HG03103 (cell line): ENCODE results near the gene PCBD1.

Source experiments
- ATAC-seq: cut with Tn5 transposase; IDR thresholded peaks from one replicate; pipeline ENCODE4 v1.9.1; 2021; ENCODE audit warnings: low read depth; ENCODE audit not compliant: unreplicated experiment

The PCBD1 gene

DNA sequence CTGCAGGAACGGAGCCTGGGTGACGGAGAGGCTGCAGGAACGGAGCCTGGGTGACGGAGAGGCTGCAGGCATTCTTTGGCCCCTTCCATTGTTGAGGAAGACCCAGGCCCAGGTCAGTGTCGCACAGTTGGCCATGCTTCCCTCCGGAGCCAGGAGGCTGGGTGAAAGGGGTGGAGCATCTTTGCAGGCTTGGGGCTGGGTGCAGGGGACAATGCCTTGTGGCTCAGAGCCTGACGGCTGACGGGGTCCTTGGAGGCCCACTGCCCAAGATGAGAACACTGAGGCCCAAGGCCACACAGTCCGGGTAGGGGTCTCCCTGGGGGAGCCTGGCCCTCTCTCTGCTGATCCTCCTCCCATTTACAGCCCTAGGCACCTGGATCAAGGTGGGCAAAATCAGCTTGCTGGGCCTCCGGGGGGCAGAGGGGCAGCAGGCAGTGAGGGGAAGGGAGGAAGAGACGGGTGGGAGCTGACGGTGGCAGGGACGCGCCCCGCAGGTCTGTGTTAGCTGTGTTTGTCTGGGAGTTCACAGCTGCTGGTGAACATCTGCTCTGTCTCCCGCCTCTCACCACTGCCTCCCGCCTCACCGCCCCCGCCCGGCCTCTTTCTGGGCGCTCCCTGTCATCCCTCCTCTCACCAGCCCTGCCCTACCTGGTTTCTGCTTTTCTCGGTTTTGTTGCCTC, 30.6 kb upstream of the PCBD1 start:
- ATAC-seq: no peak

- ATAC-seq: no peak
Measured at GRCh38 chr10:70917635-70918034, 29.3 kb upstream of the PCBD1 start.

- ATAC-seq: no peak
Measured at GRCh38 chr10:70917226-70917625, 28.9 kb upstream of the PCBD1 start.

DNA sequence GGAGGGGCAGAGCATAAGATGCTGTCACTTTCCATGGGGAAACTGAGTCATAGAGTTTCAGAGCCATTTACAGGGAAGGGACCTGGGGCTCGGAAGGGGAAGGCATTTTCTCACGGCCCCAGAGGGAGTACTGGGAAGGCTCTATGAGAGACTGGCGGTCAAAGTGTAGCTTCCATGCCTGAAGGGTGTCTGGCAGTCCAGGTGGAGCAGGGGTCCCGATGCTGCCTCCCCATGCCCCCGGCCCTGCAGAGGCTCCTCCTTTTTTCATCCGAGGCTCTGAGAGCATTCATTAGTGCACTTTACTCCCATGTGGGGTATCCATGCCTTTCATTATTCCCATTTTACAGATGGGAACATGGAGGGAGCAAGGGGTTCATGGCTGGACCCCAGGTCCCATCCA, 27.9 kb upstream of the PCBD1 start:
- no peak for ATAC-seq

DNA sequence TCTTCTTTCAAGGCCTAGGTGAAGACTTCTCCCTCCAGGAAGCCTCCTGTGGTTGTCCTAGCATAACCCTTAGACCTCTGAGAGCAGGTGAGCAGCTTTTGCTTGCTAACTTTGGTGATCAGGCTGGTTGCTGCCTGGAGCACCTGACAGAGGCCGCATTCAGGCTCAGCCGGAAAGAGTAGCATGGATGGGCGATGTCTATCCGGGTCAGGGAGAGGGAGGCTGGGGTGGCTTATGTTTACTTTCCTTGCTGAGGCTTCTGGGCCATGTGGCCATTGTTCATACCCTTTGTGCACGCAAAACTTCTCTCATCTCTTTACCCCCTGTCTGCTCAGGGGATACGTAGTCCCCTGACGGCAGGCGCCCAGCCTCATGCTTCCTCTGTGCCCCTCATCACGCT, 27.4 kb upstream of the PCBD1 start:
- ATAC-seq: no peak

GRCh38 chr10:70915206-70915605, 26.8 kb upstream of the PCBD1 start:
- ATAC-seq: no peak

- no peak for ATAC-seq
Measured at GRCh38 chr10:70914316-70914864, 26.0 kb upstream of the PCBD1 start.

DNA sequence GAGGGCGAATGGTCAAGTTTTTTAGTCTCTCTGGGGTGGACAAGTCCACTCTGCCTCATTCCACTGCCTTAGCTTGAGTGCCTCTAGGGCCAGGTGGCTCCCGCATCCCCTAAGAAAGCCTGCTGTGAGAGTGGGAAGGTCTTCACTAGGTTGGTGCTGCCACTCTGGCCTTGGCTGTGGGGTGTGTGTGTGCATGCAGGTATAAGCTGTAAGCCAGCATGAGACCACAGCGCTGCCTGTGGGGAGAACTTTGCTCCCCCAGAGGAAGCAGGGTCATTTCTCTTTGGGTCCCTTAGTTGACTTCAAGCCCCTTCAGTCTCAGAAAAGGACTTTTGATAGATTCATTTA, 25.5 kb upstream of the PCBD1 start:
- ATAC-seq: no peak

DNA sequence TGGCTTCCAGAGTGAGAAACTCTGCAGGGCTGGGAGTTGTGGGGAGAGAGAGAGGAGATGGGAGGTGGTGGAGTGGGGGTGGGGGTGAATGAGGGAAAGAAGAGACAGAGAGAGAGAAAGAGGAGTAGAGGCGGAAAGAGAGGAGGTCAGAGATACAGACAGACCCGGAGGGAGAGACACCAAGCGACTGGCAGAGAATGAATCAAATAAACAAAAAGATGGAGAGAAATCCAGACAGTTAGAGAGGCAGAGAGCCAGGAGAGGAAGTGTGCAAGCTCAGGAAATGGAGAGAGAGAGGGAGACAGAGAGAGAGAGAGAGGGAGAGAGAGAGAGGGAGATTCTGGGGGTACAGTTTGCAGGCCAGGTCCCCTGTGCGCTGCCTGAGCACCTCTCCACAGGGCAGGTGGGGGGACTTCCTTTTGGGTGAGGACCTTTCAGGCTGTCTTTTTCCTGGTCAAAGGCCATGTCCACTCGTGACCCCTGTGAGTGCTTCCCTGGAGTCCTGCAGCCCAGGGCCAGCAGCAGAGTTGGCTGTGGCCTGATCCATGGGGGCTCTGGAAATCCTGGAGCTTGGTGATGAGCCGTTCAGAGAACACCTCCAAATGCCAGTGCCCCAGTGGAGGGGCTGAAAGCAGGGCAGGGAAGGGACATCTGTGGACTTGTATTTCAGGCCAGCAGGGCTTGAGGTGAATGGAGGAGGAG, 25.0 kb upstream of the PCBD1 start:
- ATAC-seq: no peak

- no peak for ATAC-seq
Measured at GRCh38 chr10:70912556-70912955, 24.2 kb upstream of the PCBD1 start.

- ATAC-seq: no peak
Measured at GRCh38 chr10:70911386-70911785, 23.0 kb upstream of the PCBD1 start.

- no peak for ATAC-seq
Measured at GRCh38 chr10:70910486-70911341, 22.3 kb upstream of the PCBD1 start.

GRCh38 chr10:70909326-70909935, 21.1 kb upstream of the PCBD1 start:
- ATAC-seq: no peak

DNA sequence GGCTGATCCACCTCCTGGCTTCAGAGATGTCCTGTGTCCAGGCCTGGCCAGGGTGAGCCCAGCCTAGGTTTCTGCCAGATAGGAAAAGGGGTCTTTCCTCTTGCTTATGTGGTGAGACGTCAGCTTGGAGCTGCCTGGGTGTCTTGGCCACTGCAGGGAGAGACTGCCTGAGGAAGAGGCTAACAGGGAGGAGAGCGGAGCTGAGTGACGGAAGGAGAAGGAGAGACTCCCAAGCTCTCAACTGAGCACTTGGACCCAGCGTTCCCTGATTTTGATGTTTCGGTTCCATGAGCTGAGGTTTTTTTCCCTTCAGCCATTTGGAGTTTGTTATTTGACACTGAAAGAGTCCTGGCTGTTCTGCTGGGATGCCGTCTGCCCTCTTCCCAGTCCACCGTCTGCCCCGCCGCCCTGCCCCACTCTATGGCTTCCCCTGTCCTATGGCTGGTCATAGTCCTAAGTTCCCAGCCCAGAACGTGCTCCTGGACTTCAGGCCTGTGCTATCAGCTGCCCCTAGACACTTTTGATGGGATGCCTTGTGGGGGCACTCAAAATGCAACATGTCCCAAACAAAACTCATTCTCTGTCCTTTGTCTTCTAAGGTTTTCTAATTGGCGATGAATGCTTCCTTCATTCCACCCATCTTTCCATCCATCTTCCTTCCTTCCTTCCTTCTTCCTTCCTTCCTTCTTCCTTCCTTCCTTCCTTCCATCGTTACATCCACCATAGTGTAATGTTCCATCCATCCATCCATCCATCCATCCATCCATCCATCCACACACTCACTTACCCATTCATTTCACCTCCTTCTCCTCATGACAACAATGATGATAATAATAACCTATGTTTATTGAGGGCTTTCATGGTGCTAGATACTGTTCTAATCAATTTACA, 20.3 kb upstream of the PCBD1 start:
- no peak for ATAC-seq

DNA sequence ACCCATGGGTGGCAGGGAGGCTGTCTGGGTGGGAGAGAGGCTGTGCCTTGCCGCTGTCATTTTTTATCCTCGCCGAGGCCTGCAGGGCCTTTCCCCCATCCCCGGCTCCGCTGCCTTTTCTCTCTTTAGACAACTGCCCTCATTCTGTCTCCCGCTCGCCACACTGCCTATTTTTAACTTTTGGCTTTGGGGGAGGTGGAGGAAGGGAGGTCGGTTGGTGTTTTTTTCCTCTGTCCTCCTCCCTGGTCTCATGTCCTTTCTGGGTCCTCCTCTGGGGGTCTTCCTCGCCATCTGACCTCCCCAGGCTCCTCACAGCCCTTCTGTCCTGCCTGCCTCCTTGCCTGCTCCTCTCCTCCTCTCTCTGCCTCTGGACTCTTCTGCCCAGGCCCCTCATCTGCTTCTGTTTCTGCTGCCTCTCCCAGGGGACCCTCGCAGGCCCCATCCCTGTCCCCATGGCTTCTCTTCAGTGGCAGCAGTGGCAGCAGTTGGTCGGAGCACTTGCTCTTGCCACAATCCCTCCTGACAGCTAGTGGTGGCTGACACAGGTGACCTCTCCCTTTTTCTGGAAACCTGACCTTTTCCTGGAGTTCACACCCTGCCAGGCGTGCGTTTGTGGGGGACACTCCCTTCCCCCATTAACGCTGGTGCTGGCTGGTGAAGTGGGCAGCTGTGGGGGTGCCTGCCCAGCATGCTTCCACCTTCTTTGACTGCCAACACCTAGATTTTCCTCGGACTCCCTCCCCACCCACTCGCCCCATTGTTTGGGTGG, 19.5 kb upstream of the PCBD1 start:
- no peak for ATAC-seq

- ATAC-seq: no peak
Measured at GRCh38 chr10:70906953-70907636, 18.7 kb upstream of the PCBD1 start.

GRCh38 chr10:70906031-70906783, 17.8 kb upstream of the PCBD1 start:
- no peak for ATAC-seq
